Left lung (tissue), 10 donors: ENCODE results near the gene AFAP1L2. TPM values are rescaled to one million over a fixed set of nuclear protein-coding genes. Genes with fewer than 3 reads are reported as not detected.

Experiments used
- ATAC-seq: fragments of 200-7000 bp; cut with Tn5 transposase; one replicate; pipeline ENCODE4 v1.9.1; 2020; ENCODE audit warnings: moderate library complexity
- DNase-seq, 4 donors: peaks; one replicate each; pipeline ENCODE4 v3.0.0-alpha.2; 2013 to 2020
- H3K27ac ChIP-seq, 2 donors: fragments of 200-600 bp; sonication (generic) in 1 of 2; one replicate each; pipeline versions ENCODE4 v1.5.0 to v1.8.0; 2020 to 2021
- H3K27me3 ChIP-seq, 2 donors: fragments of 200-600 bp; sonication (generic) in 1 of 2; one replicate each; pipeline versions ENCODE4 v1.5.0 to v1.8.0; 2020 to 2021
- H3K36me3 ChIP-seq, 2 donors: fragments of 200-600 bp; sonication (generic) in 1 of 2; one replicate each; pipeline versions ENCODE4 v1.5.0 to v1.8.0; 2020 to 2021
- H3K4me1 ChIP-seq, 2 donors: fragments of 200-600 bp; one replicate each; pipeline ENCODE4 v1.8.0; 2021
- H3K4me3 ChIP-seq, 2 donors: fragments of 200-600 bp; sonication (generic) in 1 of 2; one replicate each; pipeline versions ENCODE4 v1.5.0 to v1.8.0; 2020 to 2021; ENCODE audit warnings: mild to moderate bottlenecking in 1 of 2
- H3K9me3 ChIP-seq, 2 donors: fragments of 200-600 bp; sonication (generic) in 1 of 2; one replicate each; pipeline versions ENCODE4 v1.5.0 to v1.8.0; 2020 to 2021
- intact Hi-C, 2 donors: fragments of 100-400 bp; cut with DNase I; formaldehyde crosslinking; loops; one replicate each; pipeline versions ENCODE4 v1.11.2 to v1.14.2; 2022
- polyA plus RNA-seq, 6 donors: library from polyadenylated mRNA; unstranded; fragments of 120-200 nt; gene quantifications; one replicate each; pipeline ENCODE4 v1.2.1, GENCODE V29; 2013; ENCODE audit not compliant: insufficient read length in 6 of 6
- total RNA-seq, 2 donors: library from RNA; stranded (reverse); fragmentation: NEBNext Ultra II Directional; extraction: Animal tissue kit (Norgen Biotek cat#: 25700); gene quantifications; one replicate each; pipeline ENCODE4 v1.2.1, GENCODE V29; 2021
- TF ChIP-seq, protein P1 (sequence below), 2 donors: fragments of 200-600 bp; sonication (generic) in 1 of 2; IDR thresholded peaks; one replicate each; pipeline versions ENCODE4 v1.5.0 to v1.8.0; 2021; ENCODE audit warnings: antibody characterized with exemption in 2 of 2
- donor health status: DM: no; HTN: yes; CAD: no.
- donor health status: DM: no; HTN: no; CAD: no.

The AFAP1L2 gene
- total and polyA plus RNA-seq, 8 donors, result 6.4 to 43.3 (median 33.2) TPM

DNA sequence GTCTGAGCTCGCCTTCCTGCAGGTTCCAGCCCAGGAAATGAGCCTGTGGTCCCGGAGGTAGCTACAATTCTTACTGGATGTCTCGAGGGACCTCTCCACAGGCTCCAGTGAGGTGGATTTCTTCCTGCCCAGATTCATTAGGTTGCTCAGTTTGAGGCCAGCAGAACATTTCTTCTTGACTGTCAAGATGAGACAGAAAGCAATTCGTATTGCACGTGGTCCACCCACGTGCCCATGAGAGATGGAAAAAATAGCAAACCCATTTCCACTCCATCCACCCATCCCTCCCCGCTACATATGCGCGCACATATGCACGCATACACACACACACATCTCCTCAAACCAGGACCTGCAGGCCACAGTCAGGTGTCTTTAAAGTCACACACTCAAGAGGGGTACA is 96.6 kb downstream of the AFAP1L2 start:
- no peak overlapping the region for H3K4me3 ChIP-seq
- intact Hi-C loops, result loop anchor here in 1 of 2 donors (10.0 kb wide), 1 partner anchor 127 kb away; no protein-coding TSS in a partner anchor
- H3K27ac ChIP-seq, result no peak overlapping the region
- no peak for DNase-seq
- H3K9me3 ChIP-seq, result no peaks in the 10 kb centered on the region
- ATAC-seq, result no peak
- TF ChIP-seq, protein P1, sequence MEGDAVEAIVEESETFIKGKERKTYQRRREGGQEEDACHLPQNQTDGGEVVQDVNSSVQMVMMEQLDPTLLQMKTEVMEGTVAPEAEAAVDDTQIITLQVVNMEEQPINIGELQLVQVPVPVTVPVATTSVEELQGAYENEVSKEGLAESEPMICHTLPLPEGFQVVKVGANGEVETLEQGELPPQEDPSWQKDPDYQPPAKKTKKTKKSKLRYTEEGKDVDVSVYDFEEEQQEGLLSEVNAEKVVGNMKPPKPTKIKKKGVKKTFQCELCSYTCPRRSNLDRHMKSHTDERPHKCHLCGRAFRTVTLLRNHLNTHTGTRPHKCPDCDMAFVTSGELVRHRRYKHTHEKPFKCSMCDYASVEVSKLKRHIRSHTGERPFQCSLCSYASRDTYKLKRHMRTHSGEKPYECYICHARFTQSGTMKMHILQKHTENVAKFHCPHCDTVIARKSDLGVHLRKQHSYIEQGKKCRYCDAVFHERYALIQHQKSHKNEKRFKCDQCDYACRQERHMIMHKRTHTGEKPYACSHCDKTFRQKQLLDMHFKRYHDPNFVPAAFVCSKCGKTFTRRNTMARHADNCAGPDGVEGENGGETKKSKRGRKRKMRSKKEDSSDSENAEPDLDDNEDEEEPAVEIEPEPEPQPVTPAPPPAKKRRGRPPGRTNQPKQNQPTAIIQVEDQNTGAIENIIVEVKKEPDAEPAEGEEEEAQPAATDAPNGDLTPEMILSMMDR (IDR thresholded peaks at IDR 0.05), result no peak
- H3K27me3 ChIP-seq, result no peaks in the 10 kb centered on the region
- no peaks in the 10 kb centered on the region for H3K36me3 ChIP-seq
- H3K4me1 ChIP-seq, result peaks cover 7 to 9% of the 10 kb centered on the region in 2 donors

DNA sequence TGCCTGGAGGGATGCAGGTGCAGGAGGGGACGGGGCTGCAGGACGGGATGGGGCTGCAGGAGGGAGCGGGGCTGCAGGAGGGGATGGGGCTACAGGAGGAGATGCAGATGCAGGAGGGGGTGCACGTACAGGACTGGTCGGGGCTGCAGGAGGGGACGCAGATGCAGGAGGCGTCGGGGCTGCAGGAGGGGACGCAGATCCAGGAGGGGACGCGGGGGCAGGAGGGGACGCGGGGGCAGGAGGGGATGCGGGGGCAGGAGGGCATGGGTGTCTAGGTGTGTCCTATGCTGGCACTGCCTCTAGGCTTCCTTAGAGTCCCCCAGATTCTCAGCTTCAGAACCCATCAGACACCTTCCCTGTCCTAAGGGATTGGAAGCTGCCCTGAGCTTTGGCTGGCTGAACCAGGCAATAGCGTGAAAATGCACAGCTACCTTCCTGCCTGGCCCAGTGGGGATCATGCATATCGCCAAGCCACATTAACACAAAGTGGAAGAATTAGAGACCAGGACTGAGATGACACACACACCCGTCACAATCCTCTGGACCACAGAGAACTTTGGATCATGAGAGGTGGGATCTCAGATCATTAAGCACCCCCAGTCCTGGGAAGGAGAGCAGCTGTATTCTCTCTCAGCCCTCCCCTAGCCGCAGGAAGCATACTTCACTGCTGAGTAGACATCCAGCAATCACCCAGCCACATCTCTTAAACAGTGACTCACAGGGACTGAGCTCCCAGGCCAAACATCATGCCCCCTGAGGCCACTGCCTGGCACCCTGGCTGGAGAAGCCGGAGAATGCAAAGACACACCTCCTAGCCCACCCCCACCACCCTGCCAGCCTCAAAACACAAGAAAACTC is 98.0 kb downstream of the AFAP1L2 start:
- ATAC-seq (no peak), DNase-seq (no peak)
- Histone ChIP-seq H3K4me3 (no peak overlapping the region), H3K4me1 (peaks cover 7 to 9% of the 10 kb centered on the region in 2 donors), H3K27me3 (no peaks in the 10 kb centered on the region), H3K9me3 (no peaks in the 10 kb centered on the region), H3K36me3 (no peaks in the 10 kb centered on the region), H3K27ac (no peak overlapping the region)
- TF ChIP-seq, protein P1 (IDR thresholded peaks at IDR 0.05), result no peak
- intact Hi-C loops, result loop anchor here in 1 of 2 donors (10.0 kb wide), 1 partner anchor 128 kb away; no protein-coding TSS in a partner anchor

DNA sequence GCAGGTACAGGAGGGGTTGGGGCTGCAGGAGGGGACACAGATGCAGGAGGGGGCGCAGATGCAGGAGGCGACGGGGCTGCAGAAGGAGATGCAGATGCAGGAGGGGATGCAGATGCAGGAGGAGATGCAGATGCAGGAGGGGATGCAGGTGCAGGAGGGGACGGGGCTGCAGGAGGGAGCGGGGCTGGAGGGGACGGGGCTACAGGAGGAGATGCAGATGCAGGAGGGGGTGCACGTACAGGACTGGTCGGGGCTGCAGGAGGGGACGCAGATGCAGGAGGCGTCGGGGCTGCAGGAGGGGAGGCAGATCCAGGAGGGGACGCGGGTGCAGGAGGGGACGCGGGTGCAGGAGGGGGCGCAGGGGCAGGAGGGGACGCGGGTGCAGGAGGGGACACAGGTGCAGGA is 98.8 kb downstream of the AFAP1L2 start:
- TF ChIP-seq, protein P1 (IDR thresholded peaks at IDR 0.05), result no peak
- Histone ChIP-seq H3K4me3 (no peak overlapping the region), H3K27ac (no peak overlapping the region), H3K4me1 (peaks cover 7 to 9% of the 10 kb centered on the region in 2 donors), H3K9me3 (no peaks in the 10 kb centered on the region), H3K36me3 (no peaks in the 10 kb centered on the region), H3K27me3 (no peaks in the 10 kb centered on the region)
- DNase-seq (no peak), ATAC-seq (no peak)
- intact Hi-C loops, result loop anchor here in 1 of 2 donors (10.0 kb wide), 1 partner anchor 129 kb away; no protein-coding TSS in a partner anchor

DNA sequence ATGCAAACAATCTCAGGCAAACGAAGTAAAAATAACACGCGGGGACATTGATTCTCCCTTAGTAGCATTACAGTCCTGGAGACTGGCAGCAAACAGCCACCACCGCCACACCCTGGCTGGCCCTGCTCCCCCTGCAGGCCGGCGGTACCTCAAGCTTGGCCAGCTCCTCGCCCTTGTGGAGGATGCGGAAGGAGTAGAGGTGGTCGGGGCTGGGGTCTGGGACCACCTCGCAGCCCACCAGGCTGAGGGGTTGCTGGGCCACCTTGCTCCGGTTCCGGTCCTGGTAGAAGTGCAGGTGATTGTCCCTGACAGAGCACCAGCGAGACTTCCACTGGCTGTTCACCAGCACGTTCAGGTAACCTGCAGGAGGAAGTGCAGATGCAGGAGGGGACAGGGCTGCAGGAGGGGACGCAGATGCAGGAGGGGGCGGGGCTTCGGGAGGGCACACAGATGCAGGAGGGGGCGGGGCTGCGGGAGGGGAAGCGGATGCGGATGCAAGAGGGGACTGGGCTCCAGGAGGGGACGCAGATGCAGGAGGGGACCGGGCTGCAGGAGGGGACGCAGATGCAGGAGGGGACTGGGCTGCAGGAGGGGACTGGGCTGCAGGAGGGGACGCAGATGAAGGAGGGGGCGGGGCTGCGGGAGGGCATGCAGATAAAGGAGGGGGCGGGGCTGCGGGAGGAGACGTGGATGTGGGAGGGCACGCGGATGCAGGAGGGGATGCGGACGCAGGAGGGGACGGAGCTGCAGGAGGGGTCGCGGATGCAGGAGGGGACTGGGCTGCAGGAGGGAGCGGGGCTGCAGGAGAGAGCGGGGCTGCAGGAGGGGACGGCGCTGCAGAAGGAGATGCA is 99.5 kb downstream of the AFAP1L2 start:
- Histone ChIP-seq H3K27ac (peak overlapping the region in 1 of 2 donors; percentile 2), H3K27me3 (no peaks in the 10 kb centered on the region), H3K36me3 (no peaks in the 10 kb centered on the region), H3K4me3 (peak overlapping the region; percentile 17 to 35), H3K9me3 (no peaks in the 10 kb centered on the region), H3K4me1 (peaks cover 7 to 9% of the 10 kb centered on the region in 2 donors)
- DNase-seq (peak in 1 of 4 donors; percentile 39), ATAC-seq (peak; percentile 86)
- TF ChIP-seq, protein P1 (IDR thresholded peaks at IDR 0.05), result peak in 1 of 2 donors; percentile 24
- intact Hi-C loops, result loop anchor here in 1 of 2 donors (10.0 kb wide), 1 partner anchor 130 kb away; no protein-coding TSS in a partner anchor
